Naive thymus-derived CD8-positive, alpha-beta T cell (primary cell): ENCODE results near the gene PRKCE. TPM values are rescaled to one million over a fixed set of nuclear protein-coding genes. Genes with fewer than 3 reads are reported as not detected.
A peak's percentile ranks its signal among the peaks of the same experiment; 100 is the strongest.

ENCODE experiments used
- ATAC-seq, 2 donors: fragments of 150-1000 bp; cut with Tn5 transposase in 1 of 2; sonication (Bioruptor Pico), chemical (Tn5 transposase) in 1 of 2; 1 replicate in 1 of 2; 2 replicates in 1 of 2; pipeline ENCODE4 v1.10.0; 2021; ENCODE audit warnings: mild to moderate bottlenecking in 2 of 2, moderate library complexity in 2 of 2
- POLR2A ChIA-PET: fragments of 350-600 bp; sonication (Branson Sonifier 250); formaldehyde crosslinking; loops from one replicate; lab custom pipeline; 2021; ENCODE audit warnings: antibody characterized with exemption; lab: Charles Lee
- DNase-seq, 10 donors: peaks; one replicate each; pipeline versions ENCODE4 v3.0.0 to v3.0.0-alpha.2; 2020 to 2022
- H3K27ac Mint-ChIP-seq, 10 donors: one replicate each; pipeline ENCODE4 v1.8.0; 2020 to 2022; ENCODE audit warnings: mild to moderate bottlenecking in 10 of 10, mixed read lengths in 10 of 10, moderate library complexity in 4 of 10, inconsistent platforms in 1 of 10
- H3K27me3 Mint-ChIP-seq, 5 donors: one replicate each; pipeline ENCODE4 v1.8.0; 2021 to 2022; ENCODE audit warnings: mixed read lengths in 5 of 5
- H3K36me3 Mint-ChIP-seq, 3 donors: one replicate each; pipeline ENCODE4 v1.8.0; 2020 to 2022; ENCODE audit warnings: mixed read lengths in 3 of 3, mild to moderate bottlenecking in 2 of 3, inconsistent platforms in 1 of 3
- H3K4me1 Mint-ChIP-seq, 4 donors: one replicate each; pipeline ENCODE4 v1.8.0; 2021 to 2022; ENCODE audit warnings: mixed read lengths in 4 of 4
- H3K4me3 Mint-ChIP-seq, 10 donors: one replicate each; pipeline ENCODE4 v1.8.0; 2020 to 2022; ENCODE audit warnings: mild to moderate bottlenecking in 10 of 10, mixed read lengths in 10 of 10, moderate library complexity in 6 of 10, inconsistent platforms in 1 of 10
- H3K9me3 Mint-ChIP-seq, 9 donors: one replicate each; pipeline ENCODE4 v1.8.0; 2020 to 2022; ENCODE audit warnings: mixed read lengths in 9 of 9, mild to moderate bottlenecking in 3 of 9, inconsistent platforms in 1 of 9, moderate library complexity in 1 of 9
- polyA plus RNA-seq, 3 donors: library from polyadenylated mRNA; unstranded; fragments of 300-500 nt; fragmentation: Illumina TruSeq; gene quantifications; one replicate each; pipeline ENCODE4 v1.2.3, GENCODE V29; 2021
- total RNA-seq, 8 experiments: library from RNA in 2 of 8; stranded (reverse) in 2 of 8; gene quantifications; one replicate each; pipeline ENCODE4 v1.2.3 and lab custom pipeline; 2021 to 2026

Gene PRKCE
- total and polyA plus RNA-seq, 5 experiments from 2014 or later: 1.6 to 20.2 (median 2.7) TPM

GRCh38 chr2:46036929-46037328 lies 385.5 kb downstream of the PRKCE start:
- ATAC-seq (no peak), DNase-seq (no peak)
- H3K27me3 Mint-ChIP-seq: no peaks in the 10 kb centered on the region
- H3K9me3 Mint-ChIP-seq: no peaks in the 10 kb centered on the region
- no peaks in the 10 kb centered on the region for H3K4me1 Mint-ChIP-seq
- no peak overlapping the region for H3K4me3 Mint-ChIP-seq
- H3K27ac Mint-ChIP-seq: no peak overlapping the region
- peaks cover 0 to 16% (median 0%) of the 10 kb centered on the region in 3 donors for H3K36me3 Mint-ChIP-seq
- POLR2A ChIA-PET: no interaction called here

GRCh38 chr2:46039543-46040303 lies 388.2 kb downstream of the PRKCE start:
- Mint-ChIP-seq H3K4me3 (no peak overlapping the region), H3K27ac (peak overlapping the region in 1 of 10 donors; percentile 39), H3K27me3 (no peaks in the 10 kb centered on the region), H3K9me3 (no peaks in the 10 kb centered on the region), H3K36me3 (peaks cover 0 to 4% (median 0%) of the 10 kb centered on the region in 3 donors), H3K4me1 (no peaks in the 10 kb centered on the region)
- DNase-seq (no peak), ATAC-seq (no peak)
- POLR2A ChIA-PET: no interaction called here

GRCh38 chr2:46040563-46041155 lies 389.2 kb downstream of the PRKCE start:
- Mint-ChIP-seq H3K9me3 (no peaks in the 10 kb centered on the region), H3K4me1 (no peaks in the 10 kb centered on the region), H3K36me3 (peaks cover 0 to 4% (median 0%) of the 10 kb centered on the region in 3 donors), H3K27ac (no peak overlapping the region), H3K4me3 (no peak overlapping the region), H3K27me3 (no peaks in the 10 kb centered on the region)
- DNase-seq (no peak), ATAC-seq (no peak)
- POLR2A ChIA-PET: no interaction called here

GRCh38 chr2:46041434-46041833 lies 390.0 kb downstream of the PRKCE start:
- no peak for DNase-seq
- POLR2A ChIA-PET: no interaction called here
- ATAC-seq: no peak
- Mint-ChIP-seq H3K4me3 (no peak overlapping the region), H3K36me3 (peaks cover 0 to 4% (median 0%) of the 10 kb centered on the region in 3 donors), H3K9me3 (no peaks in the 10 kb centered on the region), H3K27ac (no peak overlapping the region), H3K27me3 (no peaks in the 10 kb centered on the region), H3K4me1 (no peaks in the 10 kb centered on the region)

GRCh38 chr2:46042207-46042637 lies 390.7 kb downstream of the PRKCE start:
- POLR2A ChIA-PET: no interaction called here
- ATAC-seq (no peak), DNase-seq (no peak)
- H3K27me3 Mint-ChIP-seq: no peaks in the 10 kb centered on the region
- no peaks in the 10 kb centered on the region for H3K9me3 Mint-ChIP-seq
- no peak overlapping the region for H3K4me3 Mint-ChIP-seq
- no peaks in the 10 kb centered on the region for H3K4me1 Mint-ChIP-seq
- no peak overlapping the region for H3K27ac Mint-ChIP-seq
- peaks cover 0 to 4% (median 2%) of the 10 kb centered on the region in 3 donors for H3K36me3 Mint-ChIP-seq

- POLR2A ChIA-PET: no interaction called here
- no peak overlapping the region for H3K27ac Mint-ChIP-seq
- no peak for ATAC-seq
Measured at GRCh38 chr2:46042711-46043110, 391.2 kb downstream of the PRKCE start.

GRCh38 chr2:46045888-46046287 lies 394.4 kb downstream of the PRKCE start:
- Mint-ChIP-seq H3K4me3 (no peak overlapping the region), H3K27ac (peak overlapping the region in 1 of 10 donors; percentile 45), H3K4me1 (no peaks in the 10 kb centered on the region), H3K27me3 (no peaks in the 10 kb centered on the region), H3K9me3 (no peaks in the 10 kb centered on the region), H3K36me3 (peaks cover 0 to 2% (median 0%) of the 10 kb centered on the region in 3 donors)
- POLR2A ChIA-PET: no interaction called here
- ATAC-seq (no peak), DNase-seq (no peak)

More at GRCh38 chr2:46042711-46043110, 391.2 kb downstream of the PRKCE start:
- peaks cover 0 to 2% (median 0%) of the 10 kb centered on the region in 3 donors for H3K36me3 Mint-ChIP-seq
- H3K9me3 Mint-ChIP-seq: no peaks in the 10 kb centered on the region
- H3K27me3 Mint-ChIP-seq: no peaks in the 10 kb centered on the region
- DNase-seq: no peak
- no peak overlapping the region for H3K4me3 Mint-ChIP-seq
- H3K4me1 Mint-ChIP-seq: no peaks in the 10 kb centered on the region

GRCh38 chr2:46047290-46047689 lies 395.8 kb downstream of the PRKCE start:
- Mint-ChIP-seq H3K27me3 (no peaks in the 10 kb centered on the region), H3K36me3 (peaks cover 0 to 2% (median 0%) of the 10 kb centered on the region in 3 donors), H3K4me1 (no peaks in the 10 kb centered on the region), H3K27ac (no peak overlapping the region), H3K9me3 (no peaks in the 10 kb centered on the region), H3K4me3 (no peak overlapping the region)
- POLR2A ChIA-PET: no interaction called here
- DNase-seq (no peak), ATAC-seq (no peak)

- no peak overlapping the region for H3K27ac Mint-ChIP-seq
- DNase-seq: no peak
- peaks cover 0 to 2% (median 0%) of the 10 kb centered on the region in 3 donors for H3K36me3 Mint-ChIP-seq
- ATAC-seq: no peak
- no peaks in the 10 kb centered on the region for H3K4me1 Mint-ChIP-seq
- H3K4me3 Mint-ChIP-seq: no peak overlapping the region
- H3K9me3 Mint-ChIP-seq: no peaks in the 10 kb centered on the region
- H3K27me3 Mint-ChIP-seq: no peaks in the 10 kb centered on the region
- POLR2A ChIA-PET: no interaction called here
Measured at GRCh38 chr2:46048693-46049092, 397.2 kb downstream of the PRKCE start.

- ATAC-seq (no peak), DNase-seq (no peak)
- no peak overlapping the region for H3K27ac Mint-ChIP-seq
- POLR2A ChIA-PET: no interaction called here
- H3K36me3 Mint-ChIP-seq: peaks cover 0 to 2% (median 2%) of the 10 kb centered on the region in 3 donors
- H3K9me3 Mint-ChIP-seq: no peaks in the 10 kb centered on the region
- H3K4me3 Mint-ChIP-seq: no peak overlapping the region
- no peaks in the 10 kb centered on the region for H3K4me1 Mint-ChIP-seq
- H3K27me3 Mint-ChIP-seq: no peaks in the 10 kb centered on the region
Measured at GRCh38 chr2:46050027-46050426, 398.6 kb downstream of the PRKCE start.

- DNase-seq (no peak), ATAC-seq (no peak)
- H3K36me3 Mint-ChIP-seq: peaks cover 0 to 6% (median 2%) of the 10 kb centered on the region in 3 donors
- no peaks in the 10 kb centered on the region for H3K4me1 Mint-ChIP-seq
- H3K9me3 Mint-ChIP-seq: no peaks in the 10 kb centered on the region
- no peaks in the 10 kb centered on the region for H3K27me3 Mint-ChIP-seq
- POLR2A ChIA-PET: no interaction called here
- H3K27ac Mint-ChIP-seq: no peak overlapping the region
- no peak overlapping the region for H3K4me3 Mint-ChIP-seq
Measured at GRCh38 chr2:46050489-46050888, 399.0 kb downstream of the PRKCE start.

GRCh38 chr2:46051085-46051484 lies 399.6 kb downstream of the PRKCE start:
- ATAC-seq (no peak), DNase-seq (no peak)
- H3K27me3 Mint-ChIP-seq: no peaks in the 10 kb centered on the region
- POLR2A ChIA-PET: no interaction called here
- no peaks in the 10 kb centered on the region for H3K4me1 Mint-ChIP-seq
- H3K9me3 Mint-ChIP-seq: no peaks in the 10 kb centered on the region
- H3K36me3 Mint-ChIP-seq: peaks cover 0 to 7% (median 2%) of the 10 kb centered on the region in 3 donors
- H3K4me3 Mint-ChIP-seq: no peak overlapping the region
- H3K27ac Mint-ChIP-seq: no peak overlapping the region

GRCh38 chr2:46053564-46053963 lies 402.1 kb downstream of the PRKCE start:
- ATAC-seq: no peak
- no peaks in the 10 kb centered on the region for H3K4me1 Mint-ChIP-seq
- peaks cover 0 to 7% (median 0%) of the 10 kb centered on the region in 3 donors for H3K36me3 Mint-ChIP-seq
- H3K4me3 Mint-ChIP-seq: no peak overlapping the region
- H3K27me3 Mint-ChIP-seq: no peaks in the 10 kb centered on the region
- POLR2A ChIA-PET: no interaction called here
- no peak for DNase-seq
- H3K9me3 Mint-ChIP-seq: no peaks in the 10 kb centered on the region
- no peak overlapping the region for H3K27ac Mint-ChIP-seq
